T follicular helper cell (primary cell): ENCODE measurements around the gene ZEB1.
"Not testable (repeated sequence)": the region's sequence is repeated elsewhere in the genome, so short reads cannot be mapped to it uniquely, and the experiment has no call there.

Source experiments
- DNase-seq: peaks from one replicate; pipeline ENCODE4 v3.0.0-alpha.2; 2020; ENCODE audit warnings: low read depth

The ZEB1 gene

GRCh38 chr10:31318382-31318853 lies 598 bp upstream of the ZEB1 start:
- no peak for DNase-seq

GRCh38 chr10:31319602-31320549 lies 860 bp downstream of the ZEB1 start:
- peak; percentile 34 for DNase-seq

GRCh38 chr10:31320550-31321211 lies 1.7 kb downstream of the ZEB1 start:
- peak; percentile 23 for DNase-seq

- peak; percentile 50 for DNase-seq
Measured at GRCh38 chr10:31321396-31321941, 2.5 kb downstream of the ZEB1 start.

- no peak for DNase-seq
Measured at GRCh38 chr10:31322647-31323046, 3.6 kb downstream of the ZEB1 start.

GRCh38 chr10:31340343-31340742 lies 21.3 kb downstream of the ZEB1 start:
- DNase-seq = no peak

GRCh38 chr10:31341552-31341951 lies 22.5 kb downstream of the ZEB1 start:
- DNase-seq = no peak

- no peak for DNase-seq
Measured at GRCh38 chr10:31343009-31343408, 24.0 kb downstream of the ZEB1 start.

GRCh38 chr10:31343551-31343950 lies 24.5 kb downstream of the ZEB1 start:
- no peak for DNase-seq

- no peak for DNase-seq
Measured at GRCh38 chr10:31345886-31346285, 26.9 kb downstream of the ZEB1 start.

GRCh38 chr10:31346953-31347352 lies 27.9 kb downstream of the ZEB1 start:
- DNase-seq = no peak

GRCh38 chr10:31347705-31348104 lies 28.7 kb downstream of the ZEB1 start:
- DNase-seq = no peak

- no peak for DNase-seq
Measured at GRCh38 chr10:31350891-31351290, 31.9 kb downstream of the ZEB1 start.

- DNase-seq = no peak
Measured at GRCh38 chr10:31352436-31353226, 33.6 kb downstream of the ZEB1 start.

- DNase-seq = no peak
Measured at GRCh38 chr10:31353574-31353973, 34.6 kb downstream of the ZEB1 start.

GRCh38 chr10:31358688-31359330 lies 39.8 kb downstream of the ZEB1 start:
- no peak for DNase-seq

GRCh38 chr10:31359979-31360378 lies 41.0 kb downstream of the ZEB1 start:
- DNase-seq = no peak

- DNase-seq = not testable (repeated sequence)
Measured at GRCh38 chr10:31361475-31361874, 42.5 kb downstream of the ZEB1 start.

GRCh38 chr10:31362023-31362641 lies 43.1 kb downstream of the ZEB1 start:
- DNase-seq = no peak

GRCh38 chr10:31363696-31364095 lies 44.7 kb downstream of the ZEB1 start:
- DNase-seq = not testable (repeated sequence)

- DNase-seq = not testable (repeated sequence)
Measured at GRCh38 chr10:31364238-31364637, 45.2 kb downstream of the ZEB1 start.
